Heart left ventricle (tissue), 16 donors: Measurements from ENCODE around the gene CD9. TPM values are rescaled to one million over a fixed set of nuclear protein-coding genes. Genes with fewer than 3 reads are reported as not detected.

Experiments used
- ATAC-seq, 4 donors: fragments of 200-7000 bp; cut with Tn5 transposase; one replicate each; pipeline ENCODE4 v1.9.1; 2020 to 2022; ENCODE audit warnings: moderate library complexity in 4 of 4, mild to moderate bottlenecking in 3 of 4, moderate number of reproducible peaks in 1 of 4
- DNase-seq, 5 donors: peaks; one replicate each; pipeline ENCODE4 v3.0.0-alpha.2; 2020
- H3K27ac ChIP-seq, 12 donors: fragments of 200-600 bp; sonication (generic) in 4 of 12; one replicate each; pipeline versions ENCODE4 v1.5.0 to v1.8.0; 2016 to 2022; ENCODE audit warnings: mild to moderate bottlenecking in 2 of 12
- H3K27me3 ChIP-seq, 9 donors: fragments of 200-600 bp; sonication (generic) in 2 of 9; one replicate each; pipeline versions ENCODE4 v1.5.1 to v1.8.0; 2016 to 2022; ENCODE audit warnings: mild to moderate bottlenecking in 3 of 9
- H3K36me3 ChIP-seq, 9 donors: fragments of 200-600 bp; sonication (generic) in 2 of 9; one replicate each; pipeline versions ENCODE4 v1.5.0 to v1.8.0; 2018 to 2022; ENCODE audit warnings: mild to moderate bottlenecking in 2 of 9
- H3K4me1 ChIP-seq, 12 donors: fragments of 200-600 bp; sonication (generic) in 4 of 12; one replicate each; pipeline versions ENCODE4 v1.5.0 to v1.8.0; 2016 to 2022; ENCODE audit warnings: mild to moderate bottlenecking in 3 of 12
- H3K4me3 ChIP-seq, 12 donors: fragments of 200-600 bp; sonication (generic) in 4 of 12; one replicate each; pipeline versions ENCODE4 v1.5.0 to v1.8.0; 2017 to 2022; ENCODE audit warnings: mild to moderate bottlenecking in 9 of 12, moderate library complexity in 4 of 12
- H3K9me3 ChIP-seq, 12 donors: fragments of 200-600 bp; sonication (generic) in 4 of 12; one replicate each; pipeline versions ENCODE4 v1.5.0 to v1.8.0; 2016 to 2022; ENCODE audit warnings: mild to moderate bottlenecking in 1 of 12
- POLR2A ChIP-seq, 2 donors: fragments of 450-650 bp; IDR thresholded peaks; one replicate each; pipeline ENCODE4 v1.6.1; 2017; ENCODE audit warnings: antibody characterized with exemption in 2 of 2, mild to moderate bottlenecking in 2 of 2, moderate library complexity in 2 of 2
- WGBS, 4 donors: extraction: QIAGEN DNeasy Blood & Tissue Kit in 2 of 4; methylation state at CpG; one replicate each; pipeline versions ENCODE4 v1.1.5 to v1.1.7; 2013 to 2018; 5-methylcytosine and 5-hydroxymethylcytosine counted together
- intact Hi-C, 10 donors: fragments of 100-400 bp; cut with DNase I; formaldehyde crosslinking; loops; one replicate each; pipeline versions ENCODE4 v1.11.1 to v1.14.2; 2022
- polyA plus RNA-seq, 2 donors: library from polyadenylated mRNA; stranded (reverse); fragments of 200-250 nt; gene quantifications; one replicate each; pipeline ENCODE4 v1.2.3, GENCODE V29; 2013
- total RNA-seq, 9 donors: library from RNA; depleted of rRNA in 2 of 9; stranded (reverse); fragments of >200 nt in 2 of 9; fragmentation: NEBNext Ultra II Directional in 3 of 9; extraction: Animal tissue kit (Norgen Biotek cat#: 25700) in 3 of 9; gene quantifications; one replicate each; pipeline versions ENCODE4 v1.1.0 to v1.2.4, GENCODE V29; 2016 to 2023
- TF ChIP-seq, protein P1 (sequence below), 12 donors: fragments of 200-600 bp; sonication (generic) in 4 of 12; IDR thresholded peaks; one replicate each; pipeline versions ENCODE4 v1.5.0 to v1.8.0; 2018 to 2022; ENCODE audit warnings: antibody characterized with exemption in 12 of 12, mild to moderate bottlenecking in 5 of 12
- donor health status: ischemic (EF 13 %, LVEDD 7.1; RV severe dilation, severe dysfunction).
- donor health status: healthy with polysubstance abuse.
- donor health status: DM: no; HTN: yes; CAD: no.
- donor health status: DM: no; HTN: no; CAD: no.
- donor health status: ischemic (EF 25% LVEDD 6.9; RV normal size, moderate dysfunction).
- donor health status: ischemic (EF 25% LVEDD 5.7; RV mildly dilated, moderate dysfunction).
- donor health status: healthy.
- donor health status: DM: yes; HTN: yes; CAD: no.
- donor health status: ischemic (EF 35%, LVEDD 5.7; RV mildly dilated, moderate dysfunction).
- donor health status: nonischemic (EF 11% LVEDD 7.7; RV severe dilation, severe dysfunction).
- donor health status: DM: yes; HTN: yes; CAD: no.
- donor health status: PGD.
- donor health status: ischemic (EF 29% LVEDD 5.4; RV normal size, mild dysfunction).
- donor health status: nonischemic (EF 23%, LVEDD 6.1; RV moderate dilation, normal function).

Gene CD9
- total and polyA plus RNA-seq, 11 donors, result 29.9 to 96.1 (median 56.4) TPM

DNA sequence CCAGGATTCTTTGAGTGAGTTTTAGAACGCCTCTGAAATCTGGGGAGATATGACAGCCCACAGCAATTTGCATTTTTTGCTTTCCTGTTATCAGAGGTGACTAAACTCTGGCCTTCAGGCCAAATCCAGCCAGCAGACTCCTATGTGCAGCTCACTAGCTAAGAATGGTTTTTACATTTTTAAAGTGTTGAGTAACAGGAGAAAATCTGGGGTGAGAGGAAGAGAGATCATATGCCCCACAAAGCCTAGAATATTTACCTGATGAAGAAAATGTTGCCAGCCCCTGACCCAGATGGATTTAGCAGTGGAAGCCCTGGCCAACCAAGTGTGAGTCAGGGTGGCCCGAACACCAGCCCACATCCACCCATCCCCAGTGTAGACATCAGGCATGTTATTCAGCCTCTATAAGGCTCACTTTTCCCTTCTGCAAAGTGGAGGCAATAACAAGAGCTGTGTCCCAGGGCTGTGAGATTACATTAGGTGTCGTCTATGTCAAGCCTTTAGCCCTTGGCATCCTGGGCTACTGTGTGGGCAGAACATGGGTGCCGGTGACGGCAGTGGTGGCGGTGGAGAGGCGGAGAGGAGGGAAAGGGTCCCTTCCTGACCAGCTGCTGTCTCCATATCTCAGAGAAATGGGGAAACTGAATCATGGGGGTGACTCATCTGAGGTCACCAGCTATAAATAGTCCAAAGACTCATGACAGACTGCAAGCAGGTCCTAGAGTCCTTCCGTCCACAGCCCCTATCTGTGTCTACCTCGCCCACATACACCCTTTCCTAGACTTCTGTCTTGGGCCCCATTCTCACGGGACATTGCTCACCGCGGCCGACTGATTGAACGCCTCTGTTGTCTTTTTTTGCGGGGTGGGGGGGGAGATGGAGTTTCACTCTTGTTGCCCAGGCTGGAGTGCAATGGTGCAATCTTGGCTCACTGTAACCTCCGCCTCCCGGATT lies 32.6 kb upstream of the CD9 start:
- no peaks in the 10 kb centered on the region for H3K36me3 ChIP-seq
- no peaks in the 10 kb centered on the region for H3K9me3 ChIP-seq
- H3K4me3 ChIP-seq, result peak overlapping the region in 1 of 12 donors; percentile 12
- peak overlapping the region; percentile 18 to 96 (median 74) for H3K27ac ChIP-seq
- H3K27me3 ChIP-seq, result no peaks in the 10 kb centered on the region
- ATAC-seq (peak; percentile 63 to 90 (median 84)), DNase-seq (peak in 4 of 5 donors; percentile 42 to 88 (median 72))
- 38 to 52% (median 45%) methylated on average over 16 to 17 of the region's 17 CpGs for WGBS, 4 donors
- H3K4me1 ChIP-seq, result peaks cover 4 to 47% (median 24%) of the 10 kb centered on the region in 12 donors
- intact Hi-C loops, result loop anchor here in 1 of 10 donors (5.0 kb wide), 1 partner anchor 85 kb away; no protein-coding TSS in a partner anchor
- TF ChIP-seq, protein P1, sequence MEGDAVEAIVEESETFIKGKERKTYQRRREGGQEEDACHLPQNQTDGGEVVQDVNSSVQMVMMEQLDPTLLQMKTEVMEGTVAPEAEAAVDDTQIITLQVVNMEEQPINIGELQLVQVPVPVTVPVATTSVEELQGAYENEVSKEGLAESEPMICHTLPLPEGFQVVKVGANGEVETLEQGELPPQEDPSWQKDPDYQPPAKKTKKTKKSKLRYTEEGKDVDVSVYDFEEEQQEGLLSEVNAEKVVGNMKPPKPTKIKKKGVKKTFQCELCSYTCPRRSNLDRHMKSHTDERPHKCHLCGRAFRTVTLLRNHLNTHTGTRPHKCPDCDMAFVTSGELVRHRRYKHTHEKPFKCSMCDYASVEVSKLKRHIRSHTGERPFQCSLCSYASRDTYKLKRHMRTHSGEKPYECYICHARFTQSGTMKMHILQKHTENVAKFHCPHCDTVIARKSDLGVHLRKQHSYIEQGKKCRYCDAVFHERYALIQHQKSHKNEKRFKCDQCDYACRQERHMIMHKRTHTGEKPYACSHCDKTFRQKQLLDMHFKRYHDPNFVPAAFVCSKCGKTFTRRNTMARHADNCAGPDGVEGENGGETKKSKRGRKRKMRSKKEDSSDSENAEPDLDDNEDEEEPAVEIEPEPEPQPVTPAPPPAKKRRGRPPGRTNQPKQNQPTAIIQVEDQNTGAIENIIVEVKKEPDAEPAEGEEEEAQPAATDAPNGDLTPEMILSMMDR (IDR thresholded peaks at IDR 0.05), result no peak
- no peak for TF ChIP-seq POLR2A (IDR thresholded peaks at IDR 0.05)

DNA sequence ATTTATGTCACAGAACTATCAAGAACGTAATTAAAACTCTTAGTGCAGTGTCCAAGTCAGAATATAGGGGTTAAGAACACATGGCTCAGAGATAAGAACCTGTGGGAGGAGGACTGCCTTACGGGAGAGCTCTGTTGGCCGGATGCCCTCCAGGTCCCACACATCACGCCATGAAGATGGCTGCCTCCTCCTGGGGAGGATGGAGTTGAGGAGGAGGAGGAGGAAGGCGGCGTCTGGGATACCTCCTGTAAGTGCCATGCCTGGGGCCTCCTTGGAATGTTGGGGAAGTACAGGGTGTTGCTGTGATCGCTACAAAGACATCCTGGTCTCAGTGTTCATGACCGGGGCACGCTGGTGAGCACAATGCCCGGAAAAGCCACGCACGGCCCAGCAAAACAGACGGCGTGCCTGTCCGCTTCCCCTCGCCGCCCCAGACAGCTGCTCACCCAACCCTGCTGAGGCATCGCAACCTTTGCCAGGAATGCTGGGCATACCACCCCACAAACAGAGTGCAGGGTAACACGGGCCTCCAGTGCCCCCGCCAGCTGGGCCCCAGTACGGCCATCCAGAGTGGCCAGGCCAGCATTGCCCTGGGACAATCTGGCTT lies 28.7 kb upstream of the CD9 start:
- DNase-seq (peak; percentile 76 to 84 (median 82)), ATAC-seq (peak; percentile 51 to 88 (median 82))
- TF ChIP-seq POLR2A (IDR thresholded peaks at IDR 0.05), result no peak
- TF ChIP-seq, protein P1 (IDR thresholded peaks at IDR 0.05), result peak in 3 of 12 donors; percentile 15 to 22 (median 21)
- H3K4me3 ChIP-seq, result no peak overlapping the region
- no peaks in the 10 kb centered on the region for H3K9me3 ChIP-seq
- H3K27ac ChIP-seq, result peak overlapping the region; percentile 24 to 90 (median 78)
- H3K4me1 ChIP-seq, result peaks cover 4 to 45% (median 24%) of the 10 kb centered on the region in 12 donors
- 49 to 66% (median 64%) methylated on average over 16 to 21 of the region's 21 CpGs for WGBS, 4 donors
- intact Hi-C loops, result loop anchor here in 4 of 10 donors (2.0 to 10.0 kb wide), 4 partner anchors 17 to 97 kb away; partner anchors contain the start of gene VWF (in 3 of the 4)
- H3K36me3 ChIP-seq, result no peaks in the 10 kb centered on the region
- H3K27me3 ChIP-seq, result no peaks in the 10 kb centered on the region

DNA sequence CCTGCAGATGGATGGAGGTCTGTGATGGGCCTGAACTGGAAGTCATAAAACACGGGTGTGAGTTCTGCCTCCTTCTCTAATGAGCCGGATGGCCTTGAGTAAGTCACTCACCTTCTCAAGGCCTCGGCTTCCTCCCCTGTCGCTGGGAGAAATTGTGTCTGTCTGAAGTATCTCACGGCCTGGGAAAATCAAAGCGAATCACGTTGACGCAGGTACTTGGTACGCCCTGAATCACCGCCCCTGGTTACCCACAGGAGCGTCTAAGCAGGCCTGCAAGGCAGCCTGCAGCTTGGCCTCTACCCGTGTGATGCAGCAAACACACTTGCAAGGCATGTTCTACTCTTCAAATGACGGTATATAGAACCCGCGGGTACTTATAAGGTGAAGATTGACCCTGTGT lies 28.1 kb upstream of the CD9 start:
- peak overlapping the region; percentile 30 to 90 (median 78) for H3K27ac ChIP-seq
- H3K36me3 ChIP-seq, result no peaks in the 10 kb centered on the region
- DNase-seq (no peak), ATAC-seq (peak in 1 of 4 donors; percentile 30)
- TF ChIP-seq, protein P1 (IDR thresholded peaks at IDR 0.05), result no peak
- TF ChIP-seq POLR2A (IDR thresholded peaks at IDR 0.05), result no peak
- no peaks in the 10 kb centered on the region for H3K9me3 ChIP-seq
- peaks cover 1 to 39% (median 21%) of the 10 kb centered on the region in 12 donors for H3K4me1 ChIP-seq
- no peak overlapping the region for H3K4me3 ChIP-seq
- WGBS, 4 donors, result 67 to 89% (median 74%) methylated on average over 15 of the region's 15 CpGs
- no peaks in the 10 kb centered on the region for H3K27me3 ChIP-seq
- intact Hi-C loops, result loop anchor here in 3 of 10 donors (5.0 to 10.0 kb wide), 2 partner anchors 50 to 97 kb away; partner anchors contain the start of gene VWF (in 2 of the 3)
